RWPE2 (cell line): ENCODE measurements around the gene SETBP1.

Source experiments
- ATAC-seq: fragments of 200-7000 bp; cut with Tn5 transposase; 3 replicates; pipeline ENCODE4 v1.9.1; 2021; ENCODE audit warnings: low read depth
- DNase-seq: peaks from one replicate; pipeline ENCODE4 v3.0.0-alpha.2; 2020; ENCODE audit warnings: low spot score
- H3K27ac ChIP-seq: fragments of 450-650 bp; 2 replicates; pipeline ENCODE4 v1.5.1; 2017; ENCODE audit warnings: mild to moderate bottlenecking; ENCODE audit not compliant: poor library complexity, severe bottlenecking
- H3K27me3 ChIP-seq: fragments of 250-450 bp; sonication (Bioruptor Pico); 2 replicates; pipeline ENCODE4 v1.5.1; 2021; ENCODE audit warnings: mild to moderate bottlenecking, moderate library complexity; ENCODE audit not compliant: insufficient read depth, poor library complexity, severe bottlenecking
- H3K36me3 ChIP-seq: fragments of 250-450 bp; sonication (Bioruptor Pico); 2 replicates; pipeline ENCODE4 v1.5.1; 2020; ENCODE audit warnings: low read depth, mild to moderate bottlenecking, moderate library complexity
- H3K4me1 ChIP-seq: fragments of 250-450 bp; sonication (Bioruptor Pico); 2 replicates; pipeline ENCODE4 v1.5.1; 2021; ENCODE audit warnings: mild to moderate bottlenecking, moderate library complexity; ENCODE audit not compliant: insufficient read depth, poor library complexity, severe bottlenecking
- H3K4me3 ChIP-seq: fragments of 250-450 bp; sonication (Bioruptor Pico); 2 replicates; pipeline ENCODE4 v1.5.1; 2021; ENCODE audit warnings: mild to moderate bottlenecking, moderate library complexity; ENCODE audit not compliant: severe bottlenecking
- H3K9me3 ChIP-seq: fragments of 250-450 bp; sonication (Bioruptor Pico); 2 replicates; pipeline ENCODE4 v1.5.1; 2021; ENCODE audit warnings: mild to moderate bottlenecking, moderate library complexity; ENCODE audit not compliant: severe bottlenecking
- CTCF ChIP-seq: fragments of 450-650 bp; IDR thresholded peaks from one replicate; pipeline ENCODE4 v1.5.1; 2017; ENCODE audit warnings: mild to moderate bottlenecking, moderate library complexity; ENCODE audit not compliant: poor library complexity, severe bottlenecking

Gene SETBP1

DNA sequence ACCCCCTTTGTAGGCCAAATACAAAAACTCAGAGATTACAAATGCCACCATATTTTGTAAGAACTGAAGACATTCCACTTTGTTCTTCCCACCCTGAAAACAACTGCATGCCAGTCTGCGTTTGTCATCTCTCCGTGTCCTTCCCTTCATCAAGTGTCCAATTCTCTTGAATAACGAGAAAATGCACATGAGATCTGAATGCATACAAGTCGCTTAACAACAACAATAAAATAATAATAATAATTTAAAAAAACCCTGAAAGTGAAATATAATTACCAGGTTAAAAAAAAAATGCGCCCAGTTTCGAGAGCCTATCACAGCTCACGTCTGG, 2.0 kb upstream of the SETBP1 start:
- H3K9me3 ChIP-seq: no peaks in the 10 kb centered on the region
- H3K27ac ChIP-seq: peak overlapping the region; percentile 88
- peak overlapping the region; percentile 78 for H3K4me3 ChIP-seq
- no peaks in the 10 kb centered on the region for H3K36me3 ChIP-seq
- peaks cover 10% of the 10 kb centered on the region for H3K4me1 ChIP-seq
- ATAC-seq (no peak), DNase-seq (no peak)
- H3K27me3 ChIP-seq: no peaks in the 10 kb centered on the region
- TF ChIP-seq CTCF: no peak

GRCh38 chr18:44679056-44679913, 1.4 kb upstream of the SETBP1 start:
- H3K27ac ChIP-seq: peak overlapping the region; percentile 88
- peak; percentile 79 for DNase-seq
- peaks cover 10% of the 10 kb centered on the region for H3K4me1 ChIP-seq
- no peaks in the 10 kb centered on the region for H3K9me3 ChIP-seq
- TF ChIP-seq CTCF: peak; percentile 90
- no peaks in the 10 kb centered on the region for H3K27me3 ChIP-seq
- peak overlapping the region; percentile 78 for H3K4me3 ChIP-seq
- ATAC-seq: peak; percentile 75
- H3K36me3 ChIP-seq: no peaks in the 10 kb centered on the region

- no peak for TF ChIP-seq CTCF
- DNase-seq: peak; percentile 73
These were observed 795 bp upstream of the SETBP1 start for GRCh38 chr18:44679914-44680272.

DNA sequence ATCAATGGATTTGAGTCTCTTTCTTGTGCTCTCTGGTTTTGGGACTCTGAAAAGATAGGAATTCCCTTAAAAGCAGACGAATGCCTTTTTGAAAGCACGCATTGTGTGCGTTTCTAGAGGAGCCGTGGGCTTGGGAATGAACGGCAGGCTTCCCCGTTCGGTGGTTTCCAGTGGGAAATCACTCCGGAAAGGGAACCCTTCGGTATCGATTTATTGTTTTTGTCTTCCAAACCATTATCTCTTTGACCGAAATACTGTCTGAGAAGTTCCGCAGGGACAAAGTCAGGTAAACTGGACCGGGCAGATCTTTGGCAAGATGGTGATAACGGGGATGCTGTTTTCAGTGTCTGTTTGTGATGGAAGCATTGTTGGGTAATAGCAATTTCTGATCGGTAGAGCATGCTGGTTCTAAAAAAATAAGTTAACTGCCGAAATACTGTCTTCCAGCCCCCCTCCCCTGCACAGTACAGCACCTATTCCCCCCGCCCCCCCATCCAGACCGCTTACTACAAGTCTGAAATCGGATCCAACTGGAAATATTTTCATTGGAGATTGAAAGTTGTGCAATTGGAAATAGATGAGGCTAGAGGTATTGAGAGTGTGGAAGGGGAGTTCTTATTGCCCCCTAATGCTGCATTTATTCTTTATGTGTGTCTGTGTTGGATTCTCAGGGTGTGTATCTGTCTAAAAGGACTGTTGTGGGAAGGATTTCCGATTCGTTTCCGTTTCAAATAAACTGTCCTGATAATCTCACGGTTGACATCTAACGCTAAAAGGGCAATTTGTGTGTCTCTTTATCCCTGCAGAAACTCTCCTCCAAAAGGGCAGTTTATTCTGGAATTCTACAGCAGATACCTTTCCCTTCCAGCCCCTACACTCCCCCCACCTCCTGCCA, 635 bp downstream of the SETBP1 start:
- Histone ChIP-seq H3K4me1 (peaks cover 10% of the 10 kb centered on the region), H3K9me3 (no peaks in the 10 kb centered on the region), H3K36me3 (no peaks in the 10 kb centered on the region), H3K27me3 (no peaks in the 10 kb centered on the region), H3K4me3 (peak overlapping the region; percentile 78), H3K27ac (peak overlapping the region; percentile 88)
- TF ChIP-seq CTCF: peak; percentile 28
- ATAC-seq (no peak), DNase-seq (no peak)

More at GRCh38 chr18:44679914-44680272, 795 bp upstream of the SETBP1 start:
- Histone ChIP-seq H3K36me3 (no peaks in the 10 kb centered on the region), H3K4me1 (peaks cover 10% of the 10 kb centered on the region), H3K4me3 (peak overlapping the region; percentile 78), H3K27ac (peak overlapping the region; percentile 88), H3K9me3 (no peaks in the 10 kb centered on the region), H3K27me3 (no peaks in the 10 kb centered on the region)
- ATAC-seq: no peak
